Stimulated activated CD4-positive, alpha-beta T cell treated with anti-CD3 and anti-CD28 coated beads, TNF-alpha, amount 100 ng/mL, for 48 hours (primary cell): ENCODE results near the gene SPRR5.

Experiments used
- DNase-seq, 3 donors: peaks; one replicate each; pipeline ENCODE4 v3.0.0-alpha.2; 2020; ENCODE audit warnings: low read depth in 3 of 3

Gene SPRR5, protein sequence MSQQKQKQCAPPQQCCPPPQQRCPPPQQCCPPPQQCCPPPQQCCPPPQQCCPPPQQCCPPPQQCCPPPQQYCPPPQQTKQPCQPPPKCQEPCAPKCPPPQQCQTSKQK

DNA sequence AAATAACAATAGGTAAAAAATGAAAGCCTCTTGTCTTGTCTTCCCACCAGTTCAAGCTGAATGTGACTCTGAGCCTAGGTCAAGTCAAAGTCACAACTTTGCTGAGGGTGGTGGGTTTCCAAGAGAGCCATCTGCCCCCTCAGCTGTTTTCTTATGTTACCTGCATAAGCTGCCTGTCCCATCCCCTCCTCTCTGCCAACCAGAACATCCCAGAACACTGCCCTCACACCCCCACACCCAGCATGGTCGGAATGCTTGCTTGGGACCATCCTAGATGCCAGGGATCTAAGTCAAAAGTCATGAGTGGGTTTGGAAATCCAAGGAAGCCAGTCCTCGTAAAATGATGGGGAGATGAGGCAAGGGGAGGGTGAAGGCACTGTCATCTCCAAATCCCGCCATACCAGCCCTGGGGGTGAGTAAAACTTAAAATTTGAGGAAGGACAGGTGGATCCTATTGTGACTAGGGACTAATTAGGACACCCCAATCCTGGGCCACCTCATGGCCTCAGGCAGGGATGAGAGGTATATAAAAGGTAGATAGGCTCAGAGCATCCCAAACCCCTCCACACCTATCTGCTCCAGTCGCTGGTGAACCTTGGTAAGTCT lies at the start of gene SPRR5:
TSS of gene SPRR5 (plus strand) at position 556 of the 606 bp plus-strand sequence. CDS start 1,349 bp downstream, outside the sequence.
- DNase-seq = no peak

DNA sequence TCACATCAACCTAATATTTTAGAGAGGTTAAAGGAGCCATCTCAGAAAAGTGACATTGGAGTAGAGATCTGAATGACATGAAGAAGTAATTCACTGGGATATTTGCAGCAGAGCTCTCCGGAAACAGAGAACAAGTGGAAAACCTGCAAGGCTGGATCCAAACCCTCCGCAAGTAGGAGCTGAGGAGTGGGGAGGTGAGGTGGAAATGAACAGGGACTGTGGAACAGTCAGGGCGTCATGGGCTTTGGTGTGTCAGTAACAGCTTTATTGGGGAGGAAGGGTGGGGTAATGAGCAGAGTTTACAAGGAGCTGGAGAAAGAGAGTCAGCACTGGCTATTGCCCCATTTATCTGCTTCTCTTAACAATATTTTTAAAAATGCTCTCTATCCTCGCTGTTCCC lies 48.0 kb upstream of the SPRR5 start:
- DNase-seq = no peak

DNA sequence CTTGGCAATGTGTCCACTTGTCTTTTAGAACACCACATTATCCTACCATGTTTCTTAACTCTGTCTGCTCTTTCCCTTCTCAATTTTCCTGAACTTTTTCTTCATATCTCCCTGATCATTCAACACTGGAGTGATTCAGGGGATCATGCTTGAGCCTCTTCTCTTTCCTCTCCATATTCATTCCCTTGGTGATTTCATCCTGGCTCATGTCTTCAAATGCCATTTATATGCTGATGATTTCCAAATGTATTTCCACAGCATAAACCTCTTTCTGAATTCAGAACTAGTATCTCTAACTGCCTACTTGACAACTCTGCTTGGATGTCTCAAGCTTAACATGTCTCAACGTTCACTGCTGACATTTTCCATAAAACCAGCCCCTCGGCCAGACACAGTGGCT lies 47.1 kb upstream of the SPRR5 start:
- no peak for DNase-seq

DNA sequence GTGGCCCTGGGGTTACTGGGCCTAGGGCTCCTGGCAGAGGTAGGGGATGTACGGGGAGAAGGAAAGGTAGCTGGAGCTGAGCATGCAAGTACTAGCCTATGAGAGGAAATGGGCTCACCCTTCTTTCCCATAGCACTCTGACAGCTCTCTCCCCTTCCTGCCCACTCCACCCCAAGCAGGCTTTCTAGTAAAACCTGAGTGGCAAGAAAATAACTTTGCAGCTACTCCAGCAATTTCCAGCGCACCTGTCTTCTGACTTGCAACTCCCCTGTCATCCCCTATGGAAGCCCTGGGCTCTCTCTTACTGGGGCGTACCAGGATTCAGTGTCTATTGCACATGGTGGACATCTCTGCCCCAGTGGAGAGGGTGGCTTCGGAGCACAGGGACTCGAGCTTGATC lies 45.4 kb upstream of the SPRR5 start:
- no peak for DNase-seq

DNA sequence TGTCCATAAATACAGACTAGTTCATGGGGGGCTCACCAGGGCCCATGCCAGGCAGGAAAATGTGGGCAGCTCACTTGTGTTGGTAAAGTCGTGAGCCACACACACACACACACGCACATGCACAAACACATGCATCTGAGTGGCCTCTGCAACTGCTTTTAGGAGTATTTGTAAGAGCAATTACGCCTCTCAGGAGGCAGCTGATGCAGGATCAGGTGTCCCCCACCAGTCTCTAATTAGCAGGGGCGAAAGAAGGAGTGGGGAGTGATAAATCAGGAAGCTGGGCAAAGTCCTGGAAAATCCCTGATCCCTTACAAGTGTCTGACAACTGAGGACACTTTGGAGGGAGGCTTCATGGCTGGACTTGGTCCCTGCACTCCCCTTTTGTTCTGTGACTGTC lies 44.4 kb upstream of the SPRR5 start:
- no peak for DNase-seq

DNA sequence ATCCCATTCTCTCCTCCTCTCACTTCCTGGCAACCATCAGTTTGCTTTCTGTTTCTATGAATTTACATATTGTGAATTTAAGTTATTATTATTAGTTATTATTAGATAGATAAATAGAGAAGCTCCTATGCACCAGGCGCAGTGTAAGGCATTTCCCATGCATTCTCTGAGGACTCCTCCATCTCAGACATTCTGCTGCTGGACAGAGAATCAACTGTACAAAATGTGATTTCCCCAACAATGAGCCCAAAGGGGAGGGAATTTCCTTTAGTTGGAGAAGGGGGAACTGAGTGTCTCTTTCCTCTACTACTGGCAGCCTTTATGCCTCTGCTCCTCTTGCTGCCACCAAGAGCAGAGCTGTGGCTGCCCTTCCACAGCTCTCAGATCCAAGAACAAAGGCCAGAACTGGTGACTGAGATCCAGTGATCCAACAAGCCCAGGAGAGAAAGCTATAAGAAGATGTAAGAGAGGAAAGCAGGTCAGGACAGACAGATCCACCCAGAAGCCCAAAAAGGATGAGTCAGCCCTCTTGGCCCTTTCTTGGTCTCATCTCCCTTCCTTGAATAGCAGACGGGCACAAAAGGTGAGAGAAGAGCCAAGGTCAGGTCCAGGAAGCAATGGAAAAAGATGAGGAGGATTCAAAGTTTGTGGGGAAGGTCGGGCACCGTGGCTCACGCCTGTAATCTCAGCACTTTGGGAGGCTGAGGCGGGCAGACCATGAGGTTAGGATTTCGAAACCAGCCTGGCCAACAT lies 42.1 kb upstream of the SPRR5 start:
- DNase-seq = no peak

DNA sequence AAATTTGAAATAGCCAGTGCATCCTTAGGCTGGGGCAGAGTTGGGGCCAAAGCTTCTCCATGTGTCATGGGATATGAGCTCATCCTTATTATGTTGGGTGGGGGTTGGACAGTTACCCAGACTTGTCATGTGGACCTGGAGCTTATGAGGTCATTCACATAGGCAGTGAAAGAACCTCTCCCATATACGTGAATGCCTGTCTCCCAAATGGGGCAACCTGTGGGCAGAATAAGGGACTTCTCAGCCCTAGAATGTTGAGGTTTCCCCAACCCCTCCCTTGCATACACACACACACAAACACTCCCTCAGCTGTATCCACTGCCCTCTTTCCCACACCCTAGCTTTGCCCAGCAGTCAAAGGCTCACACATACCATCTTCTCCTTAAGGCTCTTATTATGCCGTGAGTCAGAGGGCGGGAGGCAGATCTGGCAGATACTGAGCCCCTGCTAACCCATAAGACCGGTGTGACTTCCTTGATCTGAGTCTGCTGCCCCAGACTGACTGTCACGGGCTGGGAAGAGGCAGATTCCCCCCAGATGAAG lies 40.9 kb upstream of the SPRR5 start:
- DNase-seq = no peak

DNA sequence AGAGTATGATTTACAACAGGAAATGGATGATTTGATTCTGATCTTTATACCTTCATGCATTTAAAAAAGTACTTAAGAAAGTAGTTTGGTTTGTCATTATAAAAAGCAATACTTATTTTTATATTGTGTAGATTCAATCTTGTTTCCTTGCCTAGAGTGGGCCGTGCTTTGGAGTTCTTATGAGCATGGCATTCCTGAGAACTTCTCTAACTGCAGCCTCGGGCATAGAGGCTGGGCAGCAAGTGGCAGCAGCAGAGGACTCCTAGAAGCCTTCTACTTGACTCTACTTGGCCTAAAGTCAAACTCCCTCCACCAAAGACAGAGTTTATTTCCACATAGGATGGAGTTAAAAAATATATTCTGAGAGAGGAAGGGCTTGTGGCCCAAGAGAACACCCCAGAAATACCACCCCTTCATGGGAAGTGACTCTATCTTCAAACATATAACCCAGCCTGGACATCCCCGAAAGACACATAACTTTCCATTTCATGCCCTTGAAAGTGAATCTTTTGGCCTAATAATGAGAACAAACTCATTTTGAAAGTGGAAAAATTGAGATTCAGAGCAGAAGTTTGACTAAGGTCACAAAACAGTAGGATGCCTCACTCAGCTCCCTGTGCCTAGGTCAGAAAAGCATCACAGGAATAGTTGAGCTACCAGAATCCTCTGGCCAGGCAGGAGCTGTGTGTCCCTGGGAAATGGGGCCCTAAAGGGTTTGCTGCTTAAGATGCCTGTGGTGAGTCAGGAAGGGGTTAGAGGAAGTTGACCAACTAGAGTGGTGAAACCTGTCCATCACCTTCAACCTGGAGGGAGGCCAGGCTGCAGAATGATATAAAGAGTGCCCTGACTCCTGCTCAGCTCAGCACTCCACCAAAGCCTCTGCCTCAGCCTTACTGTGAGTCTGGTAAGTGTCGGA lies 39.1 kb upstream of the SPRR5 start, which contains the start of gene IVL:
TSS of gene IVL (plus strand) at position 861 of the 916 bp plus-strand sequence. CDS start 1,252 bp downstream, outside the sequence.
- no peak for DNase-seq

DNA sequence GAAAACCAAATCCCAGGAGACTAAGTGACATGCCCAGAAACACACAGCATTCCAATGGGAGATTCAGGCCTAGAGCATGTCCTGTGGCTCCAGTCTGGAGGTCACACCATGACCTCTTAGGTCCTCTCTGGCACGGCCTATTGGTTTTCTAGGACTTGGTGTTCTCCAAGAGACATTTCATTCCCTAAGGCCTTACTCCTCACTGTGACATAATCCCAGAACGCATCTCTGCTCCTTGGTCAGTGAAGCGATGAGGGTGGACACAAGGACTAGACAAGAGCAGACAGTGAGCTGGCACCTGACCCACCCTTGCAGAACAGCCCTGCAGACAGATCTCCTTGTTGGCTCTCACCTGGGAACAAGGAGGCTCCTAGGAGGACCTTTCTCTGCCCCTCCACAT lies 37.8 kb upstream of the SPRR5 start:
- DNase-seq = no peak

DNA sequence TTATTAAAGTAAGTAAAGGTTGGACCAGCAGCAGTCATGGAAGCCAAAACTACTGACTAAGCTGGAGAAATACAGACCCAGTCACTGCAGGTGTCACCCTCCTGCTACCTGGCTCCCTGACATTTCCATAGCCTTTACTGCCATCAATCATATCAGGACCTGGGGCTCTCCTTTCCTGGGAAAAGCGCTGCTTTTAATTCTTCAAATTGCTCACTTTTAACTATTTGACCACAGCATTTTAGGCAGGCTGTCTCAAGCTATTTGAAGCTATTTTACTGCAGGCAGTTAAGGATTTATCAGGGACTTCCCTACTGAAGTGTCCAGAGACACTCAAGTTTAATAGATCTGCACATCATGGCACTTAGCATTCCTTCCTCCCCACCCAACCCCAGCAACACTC lies 34.5 kb upstream of the SPRR5 start:
- DNase-seq = no peak

DNA sequence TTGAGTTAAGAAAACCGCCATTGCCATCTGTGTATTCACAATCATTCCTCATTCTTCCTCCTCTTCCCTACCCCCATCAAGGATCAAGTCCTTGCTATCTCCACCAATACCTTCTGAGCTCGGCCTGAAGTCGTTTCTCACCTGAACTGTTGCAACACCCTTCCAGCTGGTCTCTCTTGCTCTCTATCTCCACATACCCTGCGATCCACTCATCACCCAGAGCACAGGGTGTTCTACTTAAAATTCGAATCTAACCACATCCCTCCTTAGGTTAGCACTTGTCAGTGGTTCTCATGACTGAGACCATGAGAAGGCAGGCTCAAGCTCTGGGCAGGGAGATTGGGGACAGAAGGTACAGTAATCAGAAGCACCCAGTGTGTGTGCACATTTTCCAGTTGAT lies 34.1 kb upstream of the SPRR5 start:
- no peak for DNase-seq

DNA sequence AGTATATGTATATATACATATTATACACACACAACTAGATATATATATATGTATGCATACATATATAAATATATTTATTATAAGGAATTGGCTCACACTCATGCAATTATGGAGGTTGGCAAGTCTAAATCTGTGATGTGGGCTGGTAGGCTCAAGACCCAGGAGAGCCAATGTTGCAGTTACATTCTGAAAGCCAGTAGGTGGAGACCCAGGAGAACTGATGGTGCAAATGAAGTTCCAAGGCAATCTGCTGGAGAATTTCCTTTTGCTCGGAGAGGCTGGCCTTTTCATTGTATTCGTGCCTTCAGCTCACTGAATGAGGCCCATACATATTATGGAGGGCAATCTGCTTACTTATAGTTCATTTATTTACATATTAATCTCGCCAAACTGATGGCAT lies 29.2 kb upstream of the SPRR5 start:
- no peak for DNase-seq

DNA sequence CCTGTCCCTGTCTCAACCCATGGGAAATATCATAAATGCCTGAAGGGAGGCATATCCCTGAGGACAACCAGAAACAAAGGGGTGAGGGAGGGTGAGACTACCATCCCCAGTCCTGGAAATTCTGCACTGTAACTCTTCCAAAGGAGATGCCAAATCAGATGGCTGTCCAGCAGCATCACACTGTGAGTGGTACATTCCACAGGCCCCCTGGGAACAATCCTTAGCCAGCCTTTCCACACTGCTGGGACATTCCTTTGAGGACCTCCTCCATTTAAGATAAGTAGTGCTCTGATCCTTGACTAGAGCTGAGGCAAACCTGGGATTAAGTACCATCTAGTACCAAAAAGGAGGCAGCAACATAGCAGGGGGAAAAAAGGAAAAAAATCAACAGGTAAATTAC lies 27.9 kb upstream of the SPRR5 start:
- DNase-seq = no peak

DNA sequence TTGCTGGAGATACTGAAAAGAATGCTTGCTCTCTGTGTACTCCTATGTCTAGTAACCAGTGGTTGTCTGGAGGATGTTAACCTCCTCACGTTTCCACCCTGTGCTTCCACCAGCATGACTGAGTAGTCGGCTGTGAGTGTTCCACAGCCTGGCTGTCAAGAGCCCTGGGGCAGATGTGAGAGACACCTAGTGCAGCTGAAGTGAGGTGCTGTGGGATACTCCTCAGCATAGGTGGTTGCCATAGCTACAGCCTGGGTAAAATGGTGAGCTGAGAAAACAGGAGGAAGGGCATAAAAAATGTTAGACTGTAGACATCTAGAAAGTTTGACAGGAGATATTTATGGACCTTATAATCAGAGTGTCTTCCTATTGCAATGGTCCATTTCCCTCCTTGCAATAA lies 22.8 kb upstream of the SPRR5 start:
- DNase-seq = no peak

DNA sequence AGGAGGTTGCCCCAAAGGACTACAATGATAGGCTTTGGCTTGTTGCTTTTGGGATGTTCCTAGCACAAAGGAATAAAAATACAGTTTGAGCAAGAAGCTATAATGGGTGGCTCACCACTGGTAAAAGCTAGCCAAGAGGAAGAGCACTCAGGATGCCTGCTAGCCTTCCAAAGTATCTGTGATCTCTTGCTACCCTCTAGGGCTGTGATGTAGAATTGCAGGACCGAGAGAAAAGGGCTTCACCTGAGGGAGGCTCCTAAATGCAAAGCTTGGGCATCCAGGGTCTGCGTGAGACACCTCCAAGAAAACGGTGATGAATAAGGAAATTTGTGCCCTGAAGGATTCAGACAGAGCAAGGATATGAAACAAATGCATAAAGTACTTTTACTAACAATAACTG lies 20.9 kb upstream of the SPRR5 start:
- no peak for DNase-seq

DNA sequence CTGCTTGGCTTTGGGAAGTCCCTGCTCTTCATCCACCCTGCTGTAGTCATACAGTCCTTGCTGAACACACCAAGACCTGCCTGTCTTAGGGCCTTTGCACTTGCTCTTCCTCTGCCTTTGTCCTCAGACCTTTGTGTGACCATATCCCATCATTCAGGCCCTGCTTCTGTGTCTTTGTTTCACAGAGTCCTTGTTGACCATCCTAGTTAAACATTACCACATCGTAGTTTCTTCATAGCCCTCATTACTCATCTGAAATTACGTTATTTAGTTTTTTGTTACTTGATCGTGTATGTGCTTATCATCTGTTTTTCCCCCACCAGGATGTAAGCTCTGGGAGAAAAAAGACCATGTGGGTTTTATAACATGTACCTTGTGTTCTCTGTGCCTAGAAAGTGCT lies 18.3 kb upstream of the SPRR5 start:
- DNase-seq = no peak

DNA sequence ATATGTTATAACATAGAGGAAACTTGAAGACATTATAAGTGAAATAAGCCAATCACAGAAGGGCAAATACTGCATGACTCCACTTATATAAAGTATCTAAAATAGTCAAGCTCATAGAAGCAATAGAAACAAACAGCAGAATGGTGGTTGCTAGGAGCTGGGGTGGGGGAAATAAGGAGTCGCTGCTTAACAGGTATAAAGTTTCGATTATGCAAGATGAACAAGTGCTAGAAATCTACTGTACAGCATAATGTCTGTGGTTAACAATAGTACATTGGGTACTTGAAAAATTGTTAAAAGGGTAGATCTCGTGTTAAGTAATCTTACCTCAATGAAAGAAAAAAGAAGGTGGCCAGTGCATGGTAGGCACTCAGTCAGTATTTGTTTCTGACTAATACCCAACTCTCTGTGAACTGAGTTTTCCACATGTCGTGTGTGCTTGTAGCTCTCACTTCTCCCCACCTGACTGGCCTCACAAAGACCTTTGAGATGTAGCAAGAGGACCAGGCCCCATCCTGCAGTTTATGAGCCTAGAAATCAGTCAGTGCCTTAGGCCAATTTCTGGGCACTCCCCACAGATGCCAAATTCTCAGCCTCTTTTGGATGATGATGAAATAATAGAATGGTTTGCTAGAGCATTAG lies 14.7 kb upstream of the SPRR5 start:
- no peak for DNase-seq

DNA sequence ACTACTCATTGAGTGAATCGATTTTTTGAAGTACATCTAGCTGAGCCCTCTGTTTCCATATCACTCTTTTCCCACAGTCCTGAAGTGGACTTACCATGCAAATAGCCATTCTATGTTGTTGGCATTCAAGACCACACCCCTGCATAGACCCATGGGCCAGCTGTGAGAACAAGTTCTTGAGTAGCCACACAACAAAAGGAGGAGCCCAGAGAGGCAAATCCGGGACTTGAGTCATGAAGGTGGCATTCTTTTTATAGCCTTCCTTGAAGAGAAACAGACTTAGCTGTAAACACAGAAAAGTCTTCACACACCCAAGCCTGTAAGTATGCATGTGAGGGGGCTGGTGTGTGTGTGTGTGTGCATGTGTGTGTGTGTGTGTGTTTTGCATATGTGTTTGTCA lies 13.8 kb upstream of the SPRR5 start:
- no peak for DNase-seq

DNA sequence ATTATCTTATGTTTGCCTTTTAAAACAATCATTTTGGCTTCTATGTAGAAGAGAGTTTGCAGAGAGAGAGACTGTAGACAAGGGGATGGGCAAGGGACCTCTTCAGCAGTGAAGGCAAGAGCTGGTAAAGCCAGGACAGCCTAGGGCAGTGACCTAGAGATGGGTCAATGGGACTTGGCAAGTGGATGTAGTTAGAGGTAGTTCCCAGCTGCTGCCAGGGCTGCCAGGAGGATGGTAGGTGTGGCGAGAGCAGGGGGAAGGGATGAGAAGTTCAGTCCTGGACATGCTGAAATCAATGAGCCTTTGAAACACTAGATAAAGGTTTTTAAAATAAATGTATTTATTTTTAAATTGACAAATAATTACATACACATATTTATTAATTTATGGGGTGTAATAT lies 6.4 kb upstream of the SPRR5 start:
- DNase-seq = no peak

DNA sequence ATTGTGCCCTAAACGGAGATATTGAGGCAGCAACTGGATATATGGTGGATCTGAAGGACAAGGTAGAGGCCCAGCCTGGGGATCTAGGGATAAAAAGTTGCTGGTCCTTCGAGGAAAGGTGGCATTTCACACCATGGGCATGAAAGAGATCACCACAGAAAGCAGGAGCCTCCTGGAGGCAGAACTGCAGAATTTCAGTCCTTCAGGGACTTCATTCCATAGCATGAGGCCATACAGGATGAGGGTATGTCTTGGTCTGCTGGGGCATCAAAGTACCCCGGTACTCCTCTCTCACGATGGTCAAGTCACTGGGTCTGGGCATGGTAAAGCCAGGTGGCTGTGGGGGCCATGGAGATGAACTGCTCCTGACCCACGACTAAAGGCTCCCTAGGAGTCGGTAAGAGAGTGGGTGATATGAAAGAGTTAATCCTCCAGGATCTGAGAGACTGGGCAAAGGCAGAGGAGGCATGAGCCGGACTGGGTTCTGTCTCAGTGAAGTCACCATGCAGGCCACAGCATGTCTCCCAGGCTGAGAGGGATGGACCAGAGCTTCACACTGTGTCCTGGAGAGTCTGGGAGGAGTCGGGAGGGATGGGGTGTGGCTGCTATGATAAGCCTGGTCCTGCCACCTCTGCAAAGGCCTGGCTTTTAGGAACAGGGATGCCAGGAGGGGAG lies 5.8 kb upstream of the SPRR5 start:
- no peak for DNase-seq

DNA sequence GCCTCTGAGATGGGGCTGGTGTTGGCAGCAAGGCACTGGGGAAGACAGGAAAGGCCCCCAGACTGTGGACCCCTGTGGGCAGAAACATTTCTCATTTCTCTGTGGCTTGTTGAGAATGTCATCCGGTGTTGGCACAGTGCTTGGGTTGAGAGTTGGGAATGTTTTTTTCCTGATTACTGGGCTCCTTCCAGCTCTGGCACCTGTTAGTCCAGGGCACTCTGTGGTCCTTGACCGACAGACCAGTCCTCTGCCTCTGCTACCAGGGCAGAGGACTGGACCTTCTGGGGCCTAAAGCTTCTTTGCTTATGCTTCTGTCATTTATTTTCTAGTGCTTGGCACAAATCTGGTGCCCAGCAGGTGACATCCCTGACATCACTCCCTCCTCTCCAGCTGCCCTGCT lies 4.8 kb upstream of the SPRR5 start:
- DNase-seq = no peak
